HCT116 (cell line): ENCODE measurements around the gene CYP4A11. TPM values are rescaled to one million over a fixed set of nuclear protein-coding genes. Genes with fewer than 3 reads are reported as not detected.

Experiments used
- ATAC-seq: fragments of 200-7000 bp; cut with Tn5 transposase; 2 replicates; pipeline ENCODE4 v1.9.1; 2020; ENCODE audit warnings: mild to moderate bottlenecking, moderate library complexity
- BruUV-seq: library from RNA; stranded (reverse); fragments of 400-500 nt; replicated peaks from 2 replicates; lab custom pipeline; 2021; lab: Mats Ljungman, UMichigan
- CTCF ChIA-PET: fragments of 300-600 bp; sonication (Branson Sonifier 250); formaldehyde crosslinking; loops from one replicate; lab custom pipeline; 2021; ENCODE audit warnings: antibody characterized with exemption; lab: Charles Lee
- POLR2A ChIA-PET: fragments of 300-600, 350-600 bp; sonication (Branson Sonifier 250); formaldehyde crosslinking; loops from one replicate; lab custom pipeline; 2021; ENCODE audit warnings: antibody characterized with exemption; lab: Charles Lee
- RAD21 ChIA-PET, 2 experiments: fragments of 300-600 bp; sonication (Branson Sonifier 250); formaldehyde crosslinking; loops; one replicate each; lab custom pipeline; 2023; ENCODE audit warnings: low total read pairs in 2 of 2; ENCODE audit not compliant: uncharacterized antibody in 2 of 2, unreplicated experiment in 2 of 2, low non-redundant PET in 1 of 2; lab: Charles Lee
- DNase-seq: peaks from one replicate; pipeline ENCODE4 v3.0.0-alpha.2; 2010; ENCODE audit warnings: low read depth, low spot score
- H2AFZ ChIP-seq: fragments of 200-600 bp; shearing (Covaris generic), sonication (generic); 2 replicates; pipeline ENCODE4 v1.6.1; 2017; ENCODE audit warnings: low read depth, mixed run types, mixed read lengths, antibody characterized with exemption, low read length; ENCODE audit not compliant: poor library complexity, severe bottlenecking
- H3K27ac ChIP-seq: 2 replicates; pipeline ENCODE4 v1.5.1; 2012; ENCODE audit warnings: low read depth, low read length
- H3K27me3 ChIP-seq: fragments of 200-600 bp; sonication (generic); 2 replicates; pipeline ENCODE4 v1.6.1; 2016; ENCODE audit warnings: mixed run types, low read length, mixed read lengths; ENCODE audit not compliant: insufficient read depth
- H3K36me3 ChIP-seq, 2 experiments: fragments of 200-500 bp in 1 of 2; fragments of 200-600 bp in 1 of 2; sonication (Bioruptor generic) in 1 of 2; sonication (generic) in 1 of 2; 2 replicates each; pipeline versions ENCODE4 v1.5.1 to v1.6.1; 2014 to 2016; ENCODE audit warnings: low read length in 2 of 2, inconsistent platforms in 1 of 2, mixed read lengths in 1 of 2, mixed run types in 1 of 2; ENCODE audit not compliant: insufficient read depth in 2 of 2, control insufficient read depth in 1 of 2
- H3K4me1 ChIP-seq, 2 experiments: fragments of 200-600 bp in 1 of 2; sonication (generic) in 1 of 2; 2 replicates each; pipeline versions ENCODE4 v1.5.1 to v1.6.1; 2012 to 2017; ENCODE audit warnings: low read length in 2 of 2, inconsistent platforms in 1 of 2, mild to moderate bottlenecking in 1 of 2, mixed read lengths in 1 of 2, mixed run types in 1 of 2, moderate library complexity in 1 of 2; ENCODE audit not compliant: insufficient read depth in 2 of 2, control insufficient read depth in 1 of 2
- H3K4me2 ChIP-seq: fragments of 200-600 bp; sonication (generic); 2 replicates; pipeline ENCODE4 v1.6.1; 2017; ENCODE audit warnings: mixed run types, low read length, mixed read lengths
- H3K4me3 ChIP-seq, 2 experiments: fragments of 200-600 bp in 1 of 2; sonication (generic) in 1 of 2; replicated peaks in 1 of 2; 2 replicates each; pipeline ENCODE4 v1.5.1; 2011 to 2016; ENCODE audit warnings: low read length in 2 of 2, control low read depth in 1 of 2, low read depth in 1 of 2, mild to moderate bottlenecking in 1 of 2, mixed read lengths in 1 of 2, mixed run types in 1 of 2
- H3K79me2 ChIP-seq: fragments of 200-600 bp; sonication (generic); 2 replicates; pipeline ENCODE4 v1.6.1; 2017; ENCODE audit warnings: mild to moderate bottlenecking, mixed run types, low read length, moderate library complexity, mixed read lengths; ENCODE audit not compliant: insufficient read depth
- H3K9ac ChIP-seq: fragments of 200-600 bp; sonication (generic); 2 replicates; pipeline ENCODE4 v1.6.1; 2016; ENCODE audit warnings: low read length, mixed read lengths
- H3K9me2 ChIP-seq: fragments of 200-600 bp; sonication (generic), shearing (Covaris generic); 2 replicates; pipeline ENCODE4 v1.6.1; 2017; ENCODE audit warnings: mixed run types, mild to moderate bottlenecking, moderate library complexity; ENCODE audit not compliant: insufficient read depth
- H3K9me3 ChIP-seq, 2 experiments: fragments of 200-500 bp in 1 of 2; fragments of 200-600 bp in 1 of 2; sonication (Bioruptor generic) in 1 of 2; sonication (generic) in 1 of 2; 2 replicates each; pipeline ENCODE4 v1.6.1; 2014 to 2017; ENCODE audit warnings: low read length in 2 of 2, mixed read lengths in 2 of 2, inconsistent platforms in 1 of 2, low read depth in 1 of 2, mild to moderate bottlenecking in 1 of 2, mixed run types in 1 of 2, moderate library complexity in 1 of 2; ENCODE audit not compliant: control insufficient read depth in 1 of 2, insufficient read depth in 1 of 2
- H4K20me1 ChIP-seq: fragments of 200-600 bp; sonication (generic), shearing (Covaris generic); 2 replicates; pipeline ENCODE4 v1.6.1; 2017; ENCODE audit warnings: mixed run types, mild to moderate bottlenecking, moderate library complexity; ENCODE audit not compliant: insufficient read depth
- ATF3 ChIP-seq: IDR thresholded peaks from 2 replicates; pipeline ENCODE4 v1.6.1; 2012
- CBX3 ChIP-seq: IDR thresholded peaks from 2 replicates; pipeline ENCODE4 v1.6.1; 2012; ENCODE audit warnings: low read depth
- EGR1 ChIP-seq: IDR thresholded peaks from 2 replicates; pipeline ENCODE4 v1.6.1; 2012; ENCODE audit warnings: low read depth
- ELF1 ChIP-seq: IDR thresholded peaks from 2 replicates; pipeline ENCODE4 v1.6.1; 2012; ENCODE audit warnings: low read depth, borderline replicate concordance
- EZH2phosphoT487 ChIP-seq: fragments of 200-600 bp; IDR thresholded peaks from 2 replicates; pipeline ENCODE4 v1.6.1; 2018; ENCODE audit warnings: antibody characterized with exemption, borderline replicate concordance
- JUND ChIP-seq: IDR thresholded peaks from 2 replicates; pipeline ENCODE4 v1.6.1; 2012
- POLR2AphosphoS5 ChIP-seq: IDR thresholded peaks from 2 replicates; pipeline ENCODE4 v1.6.1; 2011; ENCODE audit warnings: mild to moderate bottlenecking, low read depth, low read length, moderate library complexity
- SIN3A ChIP-seq: IDR thresholded peaks from 2 replicates; pipeline ENCODE4 v1.6.1; 2012; ENCODE audit warnings: low read depth
- SP1 ChIP-seq: IDR thresholded peaks from 2 replicates; pipeline ENCODE4 v1.6.1; 2012; ENCODE audit warnings: low read depth
- TCF7L2 ChIP-seq: IDR thresholded peaks from 2 replicates; pipeline ENCODE4 v1.7.0; 2011; ENCODE audit warnings: borderline replicate concordance, inconsistent platforms; ENCODE audit not compliant: insufficient read depth, insufficient read length; ENCODE audit errors: extremely low read depth
- intact Hi-C: fragments of 100-400 bp; cut with micrococcal nuclease; formaldehyde crosslinking; loops from 2 replicates; pipeline ENCODE4 v1.10.0; 2022
- total RNA-seq: library from RNA; stranded (reverse); gene quantifications from one replicate; pipeline ENCODE4 v1.2.1, GENCODE V29; 2021; ENCODE audit not compliant: unreplicated experiment
- TF ChIP-seq, protein P1 (sequence below): IDR thresholded peaks from 2 replicates; pipeline ENCODE4 v1.6.1; 2012; ENCODE audit warnings: low read depth
- TF ChIP-seq, protein P2 (sequence below): IDR thresholded peaks from 2 replicates; pipeline ENCODE4 v1.6.1; 2012
- TF ChIP-seq, protein P3 (sequence below): IDR thresholded peaks from 2 replicates; pipeline ENCODE4 v1.6.1; 2011; ENCODE audit warnings: mild to moderate bottlenecking, low read length, moderate library complexity; ENCODE audit not compliant: insufficient replicate concordance; ENCODE audit errors: extremely low read depth

The CYP4A11 gene
- total RNA-seq, 1 experiment from 2014 or later, result not detected

DNA sequence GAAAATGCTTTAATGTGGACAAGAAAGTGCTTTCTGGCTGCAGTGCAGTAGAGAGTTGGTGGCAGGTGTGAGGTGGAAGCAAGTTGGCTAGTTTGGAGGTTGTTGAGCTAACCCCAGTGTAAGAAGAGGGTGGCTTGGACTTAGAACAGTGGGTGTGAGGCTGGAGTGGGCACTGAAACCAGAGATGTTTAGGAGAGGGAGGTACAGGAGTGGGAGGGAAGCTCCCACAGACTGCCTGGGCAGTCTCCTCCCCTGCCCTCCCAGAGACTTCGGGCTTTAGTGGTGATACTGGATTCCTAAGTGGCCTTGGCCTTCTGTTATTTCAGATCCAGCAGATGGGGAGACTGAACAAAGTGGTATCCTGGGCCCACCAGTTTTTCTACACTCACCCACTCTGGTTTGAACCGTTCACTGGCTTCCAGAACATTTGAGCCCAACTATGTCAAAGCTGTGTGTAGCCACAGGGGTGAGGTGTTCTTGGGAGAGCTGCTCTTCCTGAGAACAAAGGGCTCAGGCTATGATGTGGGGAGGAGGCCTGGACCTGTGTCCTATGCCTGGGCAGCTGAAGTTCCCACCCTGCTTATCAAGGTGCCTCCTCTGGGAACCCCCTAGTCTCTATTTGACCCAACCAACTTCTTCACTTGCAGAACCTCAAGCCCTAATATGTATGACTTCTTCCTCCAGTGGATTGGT is 19.9 kb upstream of the CYP4A11 start:
- no peak overlapping the region for H3K4me3 ChIP-seq
- no peaks in the 10 kb centered on the region for H4K20me1 ChIP-seq
- ChIA-PET RAD21 (no interaction called here), CTCF (no interaction called here), POLR2A (no interaction called here)
- DNase-seq (no peak), ATAC-seq (no peak)
- no peaks in the 10 kb centered on the region; the same call in 1 of the 2 replicates for H3K27me3 ChIP-seq
- no peak overlapping the region for H3K4me2 ChIP-seq
- H3K9me3 ChIP-seq, result no peaks in the 10 kb centered on the region
- H3K9ac ChIP-seq, result no peak overlapping the region
- BruUV-seq, result no TSS peak
- no peak overlapping the region for H2AFZ ChIP-seq
- no peaks in the 10 kb centered on the region for H3K4me1 ChIP-seq
- H3K36me3 ChIP-seq, result no peaks in the 10 kb centered on the region
- no peak overlapping the region for H3K27ac ChIP-seq
- H3K9me2 ChIP-seq, result no peaks in the 10 kb centered on the region
- no peaks in the 10 kb centered on the region for H3K79me2 ChIP-seq
- intact Hi-C loops, result no loop called here
- TF ChIP-seq EGR1 (no peak), POLR2AphosphoS5 (no peak), ELF1 (no peak), EZH2phosphoT487 (no peak), TCF7L2 (no peak), JUND (no peak), ATF3 (no peak), CBX3 (no peak), SIN3A (no peak), SP1 (no peak)
- TF ChIP-seq, protein P1, sequence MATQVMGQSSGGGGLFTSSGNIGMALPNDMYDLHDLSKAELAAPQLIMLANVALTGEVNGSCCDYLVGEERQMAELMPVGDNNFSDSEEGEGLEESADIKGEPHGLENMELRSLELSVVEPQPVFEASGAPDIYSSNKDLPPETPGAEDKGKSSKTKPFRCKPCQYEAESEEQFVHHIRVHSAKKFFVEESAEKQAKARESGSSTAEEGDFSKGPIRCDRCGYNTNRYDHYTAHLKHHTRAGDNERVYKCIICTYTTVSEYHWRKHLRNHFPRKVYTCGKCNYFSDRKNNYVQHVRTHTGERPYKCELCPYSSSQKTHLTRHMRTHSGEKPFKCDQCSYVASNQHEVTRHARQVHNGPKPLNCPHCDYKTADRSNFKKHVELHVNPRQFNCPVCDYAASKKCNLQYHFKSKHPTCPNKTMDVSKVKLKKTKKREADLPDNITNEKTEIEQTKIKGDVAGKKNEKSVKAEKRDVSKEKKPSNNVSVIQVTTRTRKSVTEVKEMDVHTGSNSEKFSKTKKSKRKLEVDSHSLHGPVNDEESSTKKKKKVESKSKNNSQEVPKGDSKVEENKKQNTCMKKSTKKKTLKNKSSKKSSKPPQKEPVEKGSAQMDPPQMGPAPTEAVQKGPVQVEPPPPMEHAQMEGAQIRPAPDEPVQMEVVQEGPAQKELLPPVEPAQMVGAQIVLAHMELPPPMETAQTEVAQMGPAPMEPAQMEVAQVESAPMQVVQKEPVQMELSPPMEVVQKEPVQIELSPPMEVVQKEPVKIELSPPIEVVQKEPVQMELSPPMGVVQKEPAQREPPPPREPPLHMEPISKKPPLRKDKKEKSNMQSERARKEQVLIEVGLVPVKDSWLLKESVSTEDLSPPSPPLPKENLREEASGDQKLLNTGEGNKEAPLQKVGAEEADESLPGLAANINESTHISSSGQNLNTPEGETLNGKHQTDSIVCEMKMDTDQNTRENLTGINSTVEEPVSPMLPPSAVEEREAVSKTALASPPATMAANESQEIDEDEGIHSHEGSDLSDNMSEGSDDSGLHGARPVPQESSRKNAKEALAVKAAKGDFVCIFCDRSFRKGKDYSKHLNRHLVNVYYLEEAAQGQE, result no peak
- TF ChIP-seq, protein P2, sequence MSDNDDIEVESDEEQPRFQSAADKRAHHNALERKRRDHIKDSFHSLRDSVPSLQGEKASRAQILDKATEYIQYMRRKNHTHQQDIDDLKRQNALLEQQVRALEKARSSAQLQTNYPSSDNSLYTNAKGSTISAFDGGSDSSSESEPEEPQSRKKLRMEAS, result no peak
- TF ChIP-seq, protein P3, sequence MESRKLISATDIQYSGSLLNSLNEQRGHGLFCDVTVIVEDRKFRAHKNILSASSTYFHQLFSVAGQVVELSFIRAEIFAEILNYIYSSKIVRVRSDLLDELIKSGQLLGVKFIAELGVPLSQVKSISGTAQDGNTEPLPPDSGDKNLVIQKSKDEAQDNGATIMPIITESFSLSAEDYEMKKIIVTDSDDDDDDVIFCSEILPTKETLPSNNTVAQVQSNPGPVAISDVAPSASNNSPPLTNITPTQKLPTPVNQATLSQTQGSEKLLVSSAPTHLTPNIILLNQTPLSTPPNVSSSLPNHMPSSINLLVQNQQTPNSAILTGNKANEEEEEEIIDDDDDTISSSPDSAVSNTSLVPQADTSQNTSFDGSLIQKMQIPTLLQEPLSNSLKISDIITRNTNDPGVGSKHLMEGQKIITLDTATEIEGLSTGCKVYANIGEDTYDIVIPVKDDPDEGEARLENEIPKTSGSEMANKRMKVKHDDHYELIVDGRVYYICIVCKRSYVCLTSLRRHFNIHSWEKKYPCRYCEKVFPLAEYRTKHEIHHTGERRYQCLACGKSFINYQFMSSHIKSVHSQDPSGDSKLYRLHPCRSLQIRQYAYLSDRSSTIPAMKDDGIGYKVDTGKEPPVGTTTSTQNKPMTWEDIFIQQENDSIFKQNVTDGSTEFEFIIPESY, result no peak
